A673 (cell line): ENCODE measurements around the gene ARFGAP2.

Experiments used
- EZH2 ChIP-seq: fragments of 200-600 bp; sonication (generic); IDR thresholded peaks from 2 replicates; pipeline ENCODE4 v1.6.1; 2017; ENCODE audit warnings: borderline replicate concordance, low read depth, mild to moderate bottlenecking, mixed read lengths, antibody characterized with exemption, low read length; ENCODE audit not compliant: poor library complexity, severe bottlenecking
- TF ChIP-seq, protein P1 (sequence below): fragments of 300-800, 200-600 bp; sonication (generic); conservative IDR thresholded peaks from 2 replicates; pipeline ENCODE4 v1.5.1; 2017; ENCODE audit warnings: low read depth, mild to moderate bottlenecking, antibody characterized with exemption, low read length, moderate library complexity, mixed read lengths

DNA sequence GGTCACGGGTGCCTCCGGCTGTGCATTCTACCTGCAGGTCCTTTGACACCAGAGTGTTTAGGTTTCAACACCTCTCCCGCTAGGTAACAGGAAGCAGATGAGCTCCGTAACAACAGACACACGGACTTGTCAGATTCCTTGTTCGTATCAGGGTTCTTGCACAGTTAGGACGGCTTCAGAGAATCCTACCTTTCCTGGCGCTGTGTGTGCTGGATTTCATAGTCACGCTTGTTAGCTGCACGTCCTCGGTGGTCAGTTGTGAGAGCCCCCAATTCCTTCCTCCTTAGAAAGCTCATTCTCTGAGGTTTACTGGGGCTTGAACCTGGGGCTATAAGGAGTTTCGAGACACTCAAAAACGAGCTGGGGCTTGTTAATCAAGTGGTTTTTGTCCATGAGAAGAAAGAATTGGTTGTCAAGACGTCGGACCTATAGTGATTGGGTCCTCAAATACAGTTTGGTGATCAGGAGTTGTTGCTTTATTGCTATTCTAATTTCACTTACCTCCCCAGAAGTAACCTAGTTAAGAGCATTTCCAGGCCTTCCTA is 38.8 kb upstream of the ARFGAP2 start:
- TF ChIP-seq, protein P1, sequence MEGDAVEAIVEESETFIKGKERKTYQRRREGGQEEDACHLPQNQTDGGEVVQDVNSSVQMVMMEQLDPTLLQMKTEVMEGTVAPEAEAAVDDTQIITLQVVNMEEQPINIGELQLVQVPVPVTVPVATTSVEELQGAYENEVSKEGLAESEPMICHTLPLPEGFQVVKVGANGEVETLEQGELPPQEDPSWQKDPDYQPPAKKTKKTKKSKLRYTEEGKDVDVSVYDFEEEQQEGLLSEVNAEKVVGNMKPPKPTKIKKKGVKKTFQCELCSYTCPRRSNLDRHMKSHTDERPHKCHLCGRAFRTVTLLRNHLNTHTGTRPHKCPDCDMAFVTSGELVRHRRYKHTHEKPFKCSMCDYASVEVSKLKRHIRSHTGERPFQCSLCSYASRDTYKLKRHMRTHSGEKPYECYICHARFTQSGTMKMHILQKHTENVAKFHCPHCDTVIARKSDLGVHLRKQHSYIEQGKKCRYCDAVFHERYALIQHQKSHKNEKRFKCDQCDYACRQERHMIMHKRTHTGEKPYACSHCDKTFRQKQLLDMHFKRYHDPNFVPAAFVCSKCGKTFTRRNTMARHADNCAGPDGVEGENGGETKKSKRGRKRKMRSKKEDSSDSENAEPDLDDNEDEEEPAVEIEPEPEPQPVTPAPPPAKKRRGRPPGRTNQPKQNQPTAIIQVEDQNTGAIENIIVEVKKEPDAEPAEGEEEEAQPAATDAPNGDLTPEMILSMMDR, result no peak
- no peak for TF ChIP-seq EZH2
